ENCODE measurements around the gene HNMT.
"Not testable (repeated sequence)": the region's sequence is repeated elsewhere in the genome, so short reads cannot be mapped to it uniquely, and the experiment has no call there.

The HNMT gene

DNA sequence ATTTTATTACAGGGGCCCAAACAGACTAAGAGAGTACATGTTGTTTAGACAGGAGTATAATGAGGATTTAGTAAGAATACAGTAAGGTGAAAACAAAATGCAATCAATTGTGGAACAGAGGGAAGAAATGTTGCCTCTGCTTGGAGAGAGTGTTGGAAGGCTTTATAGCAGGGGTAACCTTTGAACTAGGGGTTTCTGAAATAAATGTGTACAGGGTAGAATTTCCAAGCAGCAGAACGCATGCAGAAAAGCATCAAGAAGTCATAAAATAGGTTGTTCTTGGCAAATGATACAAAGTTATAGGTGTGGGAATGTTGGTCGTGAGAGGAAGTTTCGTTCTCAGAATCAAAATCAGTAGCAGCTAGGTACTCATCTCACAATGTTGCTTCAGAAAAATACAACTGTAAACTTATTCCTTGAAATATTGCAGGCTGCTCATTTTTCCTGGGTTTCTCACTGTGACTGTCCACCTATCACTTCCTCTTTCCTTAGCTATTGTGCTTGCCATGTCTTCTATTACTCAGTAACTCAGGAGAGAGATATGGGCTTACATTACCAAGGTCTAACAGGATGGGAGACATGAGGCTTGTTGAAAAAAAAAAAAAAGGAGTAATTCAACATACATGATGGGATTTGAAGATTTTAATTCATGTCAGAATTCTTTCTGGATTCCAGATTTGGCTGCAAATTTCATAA, 17.1 kb upstream of the HNMT start:
- no peak for DNase-seq

DNA sequence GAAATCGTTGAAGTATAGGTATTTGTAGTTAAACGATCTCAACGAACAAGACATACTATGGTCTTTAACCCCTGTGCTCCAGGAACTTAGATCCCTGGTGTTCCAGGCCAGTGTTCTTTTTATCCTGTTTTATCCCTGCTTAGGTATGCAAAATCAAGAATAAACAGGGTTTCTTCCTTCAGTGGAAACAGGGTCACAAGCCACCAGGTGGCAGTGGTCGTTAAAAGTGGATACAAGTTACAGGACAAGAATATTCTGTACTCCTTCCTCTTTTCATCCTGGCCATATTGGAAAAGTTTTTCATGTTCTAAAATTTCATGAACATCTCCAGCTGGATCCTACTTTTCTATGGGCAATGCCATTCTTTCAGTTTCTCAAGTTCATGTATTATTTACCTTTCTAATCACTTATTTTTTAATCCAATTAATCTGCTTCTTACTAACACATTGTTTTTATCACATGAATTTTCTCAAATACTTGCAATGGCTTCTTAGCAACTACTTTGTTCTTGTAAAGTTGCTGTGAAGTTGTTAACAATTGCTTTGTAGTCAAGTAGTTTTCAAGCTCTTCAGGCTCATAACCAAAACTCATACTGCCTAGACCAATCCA, 16.4 kb upstream of the HNMT start:
- DNase-seq, result peak; percentile 35

DNA sequence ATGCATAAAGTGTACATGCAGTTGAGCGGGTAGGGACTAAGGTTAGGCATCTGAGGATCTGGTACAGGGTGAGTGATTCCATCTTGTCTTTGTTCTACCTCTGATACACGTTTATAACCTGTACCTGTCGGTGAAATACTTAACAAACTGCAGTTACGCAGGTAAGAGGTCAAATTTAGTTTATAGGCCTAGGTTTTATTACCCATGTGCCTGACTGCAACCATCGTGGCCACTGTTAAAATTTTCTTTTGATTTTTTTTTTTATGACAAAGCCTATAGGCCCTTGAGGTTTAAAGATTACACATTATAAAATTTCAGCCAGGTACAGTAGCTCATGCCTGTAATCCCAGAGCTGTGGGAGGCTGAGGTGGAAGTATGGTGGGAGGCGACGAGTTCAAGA, 15.4 kb upstream of the HNMT start:
- no peak for DNase-seq

DNA sequence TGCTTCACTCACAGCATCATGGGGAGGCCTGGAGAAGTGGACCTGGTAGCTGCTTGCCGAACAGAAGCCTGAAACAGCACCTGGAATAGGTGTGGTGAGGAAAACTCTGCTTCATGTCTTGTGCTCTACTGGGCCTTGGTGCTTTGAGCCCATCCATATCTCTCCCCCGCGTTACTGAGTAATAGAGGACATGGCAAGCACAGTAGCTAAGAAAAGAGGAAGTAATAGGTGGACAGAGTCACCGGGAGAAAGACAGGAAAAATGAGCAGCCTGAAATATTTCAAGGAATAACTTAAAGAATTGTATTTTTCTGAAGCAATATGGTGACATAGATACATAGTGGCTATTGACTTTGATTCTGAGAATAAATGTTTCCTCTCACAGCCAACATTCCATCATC, 14.0 kb upstream of the HNMT start:
- DNase-seq, result no peak

DNA sequence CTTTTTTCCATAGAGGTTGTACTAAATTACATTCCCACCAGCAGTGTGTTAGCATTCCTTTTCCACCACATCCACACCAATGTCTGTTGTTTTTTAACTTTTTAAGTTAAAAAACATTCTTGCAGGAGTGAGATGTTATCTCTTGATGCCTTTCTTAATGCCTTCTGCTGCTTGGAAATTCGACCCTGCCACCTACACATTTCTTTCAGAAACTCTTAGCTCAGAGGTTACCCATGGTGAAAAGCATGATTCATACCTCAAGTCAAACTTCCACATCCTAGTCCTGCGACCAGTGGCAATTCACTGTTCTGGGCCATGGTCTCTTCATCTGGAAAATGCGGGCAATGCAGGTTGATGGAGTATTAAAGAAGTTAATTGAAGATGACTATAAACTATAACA, 12.7 kb upstream of the HNMT start:
- no peak for DNase-seq

DNA sequence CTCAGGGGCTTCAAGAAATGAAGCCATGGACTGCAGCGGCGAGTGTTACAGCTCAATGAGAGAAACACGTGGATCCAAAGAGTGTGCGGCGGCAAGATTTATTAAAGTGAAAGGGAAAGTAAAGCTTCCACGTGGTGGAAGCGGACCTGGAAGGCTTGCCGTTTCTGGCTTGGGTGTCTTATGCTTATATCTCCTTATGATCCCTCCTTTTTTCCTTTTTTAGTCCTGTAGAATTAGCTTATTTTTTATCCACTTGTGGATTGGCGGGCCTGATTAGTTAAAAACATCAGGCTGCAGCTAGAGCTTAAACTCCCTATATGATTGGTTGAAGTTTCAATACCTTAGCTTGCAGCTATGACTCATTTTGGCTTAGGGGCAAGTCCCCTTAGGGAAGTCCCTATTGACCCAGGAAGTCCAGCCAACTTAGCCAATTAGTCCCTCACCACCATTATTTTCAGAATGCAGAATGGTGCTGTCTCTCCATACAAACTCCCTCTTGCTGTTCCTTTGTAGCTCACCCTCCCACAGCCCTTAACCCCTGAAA, 11.6 kb upstream of the HNMT start:
- no peak for DNase-seq

DNA sequence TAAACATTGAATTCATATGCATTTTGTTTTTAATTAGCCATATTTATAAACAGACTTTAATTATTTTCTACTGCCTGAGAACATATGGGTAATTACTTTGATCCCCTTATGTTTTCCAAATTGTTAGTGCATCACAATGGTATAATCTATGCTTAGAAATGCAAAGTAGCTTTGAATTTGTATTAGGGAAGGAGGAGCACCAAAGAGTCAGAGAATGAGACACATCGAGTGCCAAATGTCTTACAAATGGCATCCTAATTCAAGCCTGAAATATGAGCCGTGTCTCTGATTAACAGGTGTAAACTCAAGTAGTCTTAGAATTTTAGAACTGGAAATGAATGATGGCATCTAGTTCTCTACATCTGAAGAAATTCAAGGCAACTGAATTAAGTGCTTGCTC, 8.7 kb upstream of the HNMT start:
- DNase-seq, result no peak

DNA sequence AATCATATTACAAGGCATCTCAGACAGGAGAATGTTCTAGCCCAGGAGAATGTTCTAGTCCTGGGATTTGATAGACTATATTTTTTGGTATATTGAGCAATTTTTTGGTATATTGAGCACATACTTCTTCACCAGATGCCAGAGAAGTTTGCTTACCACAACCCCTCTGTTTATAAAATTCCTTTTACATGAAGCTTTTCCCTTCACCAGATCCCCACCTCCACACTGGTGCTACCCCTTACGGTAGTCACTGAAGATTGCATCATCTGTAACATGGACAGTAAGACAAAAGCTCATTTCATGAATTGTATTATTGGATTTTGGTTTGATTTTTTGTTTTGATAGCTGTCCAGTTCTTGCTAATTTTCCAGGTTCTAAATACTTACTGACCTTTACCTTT, 7.2 kb upstream of the HNMT start:
- DNase-seq, result no peak

DNA sequence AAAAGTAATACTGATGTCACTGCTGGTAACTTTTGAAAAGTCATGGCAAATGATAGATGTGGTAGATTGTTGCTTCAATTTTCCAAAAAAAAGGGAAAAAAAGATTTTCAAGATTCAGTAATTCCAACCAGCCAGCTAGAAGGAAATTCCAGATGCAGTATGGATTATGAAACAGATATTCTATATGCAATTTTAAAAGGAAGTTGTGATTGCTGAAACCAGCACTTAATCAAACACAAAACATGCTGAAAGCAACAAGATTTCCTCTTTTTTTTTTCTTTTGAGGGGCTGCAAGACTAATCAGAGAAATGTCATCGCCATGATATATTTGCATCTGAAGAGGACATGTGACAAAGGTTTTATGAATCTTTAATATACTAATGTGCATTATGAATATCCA, 5.1 kb upstream of the HNMT start:
- no peak for DNase-seq

DNA sequence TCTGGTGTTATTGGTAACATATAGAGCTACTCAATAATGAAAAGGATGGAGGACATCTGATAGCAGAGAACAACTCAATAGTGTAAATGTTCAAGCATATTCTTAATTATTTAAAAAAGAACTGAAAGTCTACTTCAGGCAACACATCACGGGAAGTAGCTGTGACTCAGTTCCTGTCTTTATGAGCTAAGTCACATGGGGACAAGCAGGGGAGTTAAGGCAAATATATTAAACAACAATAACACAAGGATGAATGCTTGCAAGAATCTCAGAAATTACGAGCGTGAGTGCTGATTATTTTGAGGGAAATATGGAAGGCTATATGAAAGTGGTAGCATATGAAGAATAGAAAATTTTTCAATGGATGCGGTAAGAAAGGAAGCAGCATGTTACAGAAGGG, 4.0 kb upstream of the HNMT start:
- DNase-seq, result no peak

DNA sequence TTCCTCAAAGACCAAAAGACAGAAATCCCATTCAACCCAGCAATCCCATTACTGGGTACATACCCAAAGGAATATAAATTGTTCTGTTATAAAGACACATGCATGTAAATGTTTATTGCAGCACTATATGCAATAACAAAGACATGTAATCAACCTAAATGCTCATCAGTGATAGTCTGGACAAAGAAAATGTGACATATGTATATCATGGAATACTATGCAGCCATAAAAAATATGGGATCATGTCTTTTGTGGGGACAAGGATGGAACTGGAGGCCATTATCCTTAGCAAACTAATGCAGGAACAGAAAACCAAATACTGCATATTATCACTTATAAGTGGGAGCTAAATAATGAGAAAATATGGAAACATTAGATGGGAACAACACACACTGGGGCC, 2.7 kb upstream of the HNMT start:
- no peak for DNase-seq

DNA sequence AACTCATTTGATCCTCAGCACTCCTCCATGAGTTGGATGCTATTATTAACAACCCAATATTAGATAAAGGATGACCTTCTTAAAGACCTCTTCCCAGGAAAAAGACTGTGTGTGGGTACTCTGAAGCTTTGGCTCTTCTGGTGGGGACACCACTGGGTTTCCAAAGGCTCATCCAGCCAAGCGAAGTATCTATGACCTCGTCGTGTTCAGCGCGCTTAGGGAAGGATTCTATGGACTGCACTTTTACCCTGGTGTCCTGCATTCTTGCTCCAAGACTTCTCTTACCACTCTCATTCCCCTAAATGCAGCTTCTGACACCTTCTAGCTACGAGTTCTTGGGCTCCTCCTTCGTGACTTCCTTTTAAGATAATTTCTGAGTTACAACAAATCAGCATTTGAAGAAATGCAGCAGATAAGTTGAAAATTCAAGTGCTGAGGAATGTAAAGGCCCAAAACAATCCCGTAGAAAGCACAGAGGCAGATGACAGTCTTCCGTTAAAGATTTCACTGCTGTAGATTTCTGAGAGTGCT, 673 bp upstream of the HNMT start:
- DNase-seq, result no peak

DNA sequence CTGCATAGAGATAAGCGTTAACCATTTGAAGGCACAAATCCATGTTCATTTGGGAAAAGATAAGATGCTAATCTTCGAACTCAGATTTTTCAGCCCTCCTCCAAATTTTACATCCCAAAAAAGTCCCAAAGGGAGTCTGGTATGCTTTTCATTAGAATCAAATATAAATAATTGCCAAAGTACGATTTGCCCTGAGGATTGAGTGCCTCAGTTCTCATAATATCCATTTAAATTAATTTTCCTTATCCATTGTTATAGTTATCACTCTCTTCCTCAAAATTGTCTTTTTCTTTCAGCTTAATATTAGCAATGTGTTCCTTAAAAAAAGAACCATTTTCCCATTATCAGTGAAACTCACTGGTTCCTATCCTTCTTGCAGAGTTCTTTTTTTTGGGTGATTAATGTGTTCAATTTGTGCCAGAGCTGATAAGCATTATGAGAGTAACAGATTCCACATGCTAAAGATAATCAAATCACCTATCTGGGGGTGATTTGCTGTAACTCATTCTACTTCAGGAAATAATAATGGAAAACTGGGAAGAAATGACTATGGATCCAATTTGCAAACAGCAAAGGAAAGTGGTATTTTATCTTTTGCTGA, 686 bp downstream of the HNMT start:
- DNase-seq, result no peak

DNA sequence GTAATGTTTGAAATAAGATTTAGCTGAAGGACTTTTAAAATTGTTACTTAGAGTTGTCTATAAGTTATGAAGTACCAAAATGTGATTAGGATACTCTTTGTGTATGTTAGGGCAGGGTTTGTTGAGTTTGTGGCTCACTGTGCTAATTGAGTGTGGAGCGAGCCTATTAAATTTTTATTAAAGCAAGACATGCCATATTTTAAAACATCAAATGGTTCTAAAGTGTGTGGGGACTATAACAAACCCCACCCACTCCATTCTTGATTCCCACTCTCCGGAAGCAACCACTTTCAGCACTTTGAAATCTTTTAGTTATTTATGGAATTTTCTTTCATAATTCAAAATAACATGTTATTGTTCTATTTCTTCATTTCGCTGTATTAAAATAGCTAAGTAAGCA, 1.8 kb downstream of the HNMT start:
- no peak for DNase-seq

DNA sequence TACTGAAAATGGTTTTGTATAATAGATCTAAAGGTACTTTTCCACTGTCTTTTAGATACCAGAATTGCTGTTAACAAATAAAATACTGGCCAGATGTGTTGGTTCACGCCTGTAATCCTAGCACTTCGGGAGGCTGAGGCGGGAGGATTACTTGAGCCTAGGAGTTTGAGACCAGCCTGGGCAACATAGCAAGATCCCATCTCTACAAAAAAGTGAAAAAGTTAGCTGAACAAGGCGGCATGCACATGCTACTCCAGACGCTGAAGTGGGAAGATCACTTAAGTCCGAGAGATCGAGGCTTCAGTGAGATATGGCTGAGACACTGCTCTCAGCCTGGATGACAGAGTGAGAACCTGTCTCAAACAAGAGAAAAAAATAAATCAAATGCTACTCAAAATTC, 2.8 kb downstream of the HNMT start:
- no peak for DNase-seq

DNA sequence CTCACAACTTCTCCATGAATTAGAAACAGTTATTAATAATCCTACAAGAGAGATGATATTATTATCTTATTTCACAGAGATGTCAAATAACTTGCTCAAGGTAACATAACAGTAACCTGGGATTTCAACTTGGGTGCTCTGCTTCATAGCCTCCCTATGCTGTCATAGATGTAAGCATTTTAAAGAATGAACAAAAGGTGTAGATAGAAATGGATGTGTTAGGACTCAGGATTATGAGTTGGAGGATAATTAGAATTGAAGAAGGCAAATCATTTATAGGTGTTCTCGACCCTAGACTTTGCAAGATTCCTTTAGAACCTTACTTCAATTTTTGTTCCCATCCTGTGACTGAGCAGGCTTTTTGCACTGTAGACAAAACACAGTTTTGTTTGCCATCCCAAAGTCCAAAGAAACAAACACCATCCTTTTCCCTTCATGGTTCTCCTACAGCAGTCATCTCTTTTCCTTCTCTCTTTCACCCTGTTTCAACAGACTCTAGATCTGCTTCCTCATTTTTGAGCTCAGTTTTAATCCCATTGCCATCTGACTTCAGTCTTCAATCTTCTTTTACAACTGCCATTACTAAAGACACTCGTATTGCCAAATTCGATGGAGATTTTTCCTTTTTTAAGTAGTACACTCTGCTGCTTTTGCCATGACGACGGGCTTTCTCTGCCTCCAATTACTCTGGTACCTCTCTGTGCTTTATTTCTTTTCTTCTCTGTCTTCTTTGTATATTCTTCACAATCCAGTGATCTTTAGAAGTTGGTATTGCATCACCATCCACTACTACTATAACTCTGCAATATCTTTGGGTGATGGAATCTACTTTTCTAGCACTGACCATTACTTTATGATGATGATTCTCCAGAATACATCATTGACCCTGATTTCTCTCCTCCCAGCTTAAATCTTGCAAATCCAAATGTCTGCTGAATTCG, 4.5 kb downstream of the HNMT start:
- no peak for DNase-seq

DNA sequence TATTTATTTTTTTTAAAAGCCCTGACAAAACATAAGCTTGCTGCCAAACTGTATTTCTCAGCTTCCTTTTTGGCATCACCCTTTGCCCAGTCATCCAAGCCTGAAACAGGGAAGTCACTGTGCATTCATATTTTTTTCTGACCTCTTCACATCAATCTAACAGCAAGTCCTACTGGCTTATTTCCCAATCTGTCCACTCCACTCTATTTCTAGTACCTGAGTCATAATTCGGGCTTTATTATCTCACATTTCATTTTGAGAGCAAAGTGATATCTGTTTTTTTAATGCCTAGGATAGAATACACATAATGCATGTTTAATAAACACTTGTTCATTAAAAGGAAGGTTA, 5.1 kb downstream of the HNMT start:
- peak; percentile 75 for DNase-seq

DNA sequence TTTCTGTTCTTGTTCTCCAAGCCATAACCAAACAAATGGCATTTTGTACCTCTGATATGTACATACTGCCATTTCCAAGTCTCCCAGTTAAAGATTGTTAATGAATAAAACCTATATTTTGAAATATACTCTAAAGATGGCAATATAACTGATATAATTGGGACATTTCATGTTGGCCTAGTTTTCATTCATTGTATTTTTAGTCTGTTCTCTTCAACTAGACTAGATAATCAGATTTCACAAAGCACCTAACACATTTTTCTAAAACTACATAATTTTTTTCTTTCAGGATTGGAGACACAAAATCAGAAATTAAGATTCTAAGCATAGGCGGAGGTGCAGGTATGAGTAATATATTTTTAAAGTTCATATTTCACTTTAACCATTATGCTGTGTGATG, 5.6 kb downstream of the HNMT start:
- no peak for DNase-seq

DNA sequence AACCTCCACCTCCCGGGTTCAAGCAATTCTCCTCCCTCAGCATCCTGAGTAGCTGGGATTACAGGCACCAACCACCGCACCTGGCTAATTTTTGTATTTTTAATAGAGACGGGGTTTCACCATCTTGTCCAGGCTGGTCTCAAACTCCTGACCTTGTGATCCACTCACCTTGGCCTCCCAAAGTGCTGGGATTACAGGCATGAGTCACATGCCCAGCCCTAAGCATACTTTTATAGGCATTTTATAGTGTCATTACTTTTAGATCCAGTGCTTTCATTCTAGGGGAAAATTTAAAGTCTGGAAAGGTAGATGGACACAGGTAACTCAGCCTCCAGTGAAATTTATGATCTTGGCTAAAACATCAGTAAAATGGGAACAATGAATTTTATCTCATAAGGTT, 7.0 kb downstream of the HNMT start:
- not testable (repeated sequence) for DNase-seq

DNA sequence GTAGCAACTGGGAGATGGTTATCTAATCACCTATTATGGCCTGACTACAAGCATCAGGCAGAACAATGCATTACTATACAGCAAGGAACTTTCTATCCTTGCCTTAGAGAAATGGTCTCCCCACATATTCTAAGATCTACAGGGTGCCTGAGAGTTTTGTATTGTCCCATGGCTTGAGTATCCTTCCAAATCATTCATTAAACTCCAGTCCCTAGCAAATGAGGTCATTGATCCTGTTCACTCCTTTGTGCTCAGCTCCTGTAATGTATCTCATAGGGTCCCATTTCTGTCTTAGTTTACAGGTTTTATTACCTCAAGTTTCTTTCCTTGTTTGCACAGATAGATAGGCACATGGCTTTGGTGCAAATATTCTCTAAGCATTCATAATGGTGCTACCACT, 9.0 kb downstream of the HNMT start:
- no peak for DNase-seq

DNA sequence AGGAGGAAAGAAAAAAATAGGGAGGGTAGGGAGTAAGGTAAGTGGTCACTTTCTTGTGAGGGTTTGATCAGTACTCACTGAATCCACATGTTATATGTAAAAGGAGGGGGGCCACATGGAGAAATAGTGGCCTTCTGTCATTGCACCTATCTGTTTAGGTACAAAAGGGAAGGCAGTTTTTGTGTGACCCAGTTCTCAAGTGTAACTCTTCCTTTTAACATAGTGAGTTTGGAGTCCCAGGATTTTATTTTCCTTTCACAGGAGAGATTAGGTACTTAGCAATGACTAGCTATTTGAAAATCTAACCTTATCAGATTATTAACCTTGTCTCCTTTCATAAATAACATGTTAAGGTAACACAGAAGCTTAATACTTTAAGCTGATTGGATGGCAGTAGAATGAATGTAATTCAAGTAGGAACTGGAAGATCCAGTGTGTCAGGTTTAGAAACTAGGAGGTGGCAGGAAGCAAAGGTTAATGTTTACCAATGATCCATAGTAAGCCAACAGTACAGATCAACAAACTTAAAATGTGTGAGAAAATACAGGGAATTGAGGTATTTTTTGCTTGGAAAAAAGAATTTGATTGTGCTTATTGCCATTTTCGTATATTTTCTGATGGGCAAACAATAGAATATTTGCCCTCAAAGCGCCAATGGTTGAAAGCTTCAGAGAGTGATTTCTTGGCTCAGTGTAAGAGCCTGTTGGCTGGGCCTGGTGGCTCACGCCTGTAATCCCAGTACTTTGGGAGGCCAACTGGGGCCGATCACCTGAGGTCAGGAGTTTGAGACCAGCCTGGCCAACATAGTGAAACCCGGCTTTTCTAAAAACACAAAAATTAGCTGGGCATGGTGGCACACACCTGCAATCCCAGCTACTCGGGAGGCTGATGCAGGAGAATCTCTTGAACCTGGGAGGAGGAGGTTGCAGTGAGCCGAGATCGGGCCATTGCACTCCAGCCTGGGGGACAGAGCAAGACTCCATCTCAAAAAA, 11.3 kb downstream of the HNMT start:
- no peak for DNase-seq

DNA sequence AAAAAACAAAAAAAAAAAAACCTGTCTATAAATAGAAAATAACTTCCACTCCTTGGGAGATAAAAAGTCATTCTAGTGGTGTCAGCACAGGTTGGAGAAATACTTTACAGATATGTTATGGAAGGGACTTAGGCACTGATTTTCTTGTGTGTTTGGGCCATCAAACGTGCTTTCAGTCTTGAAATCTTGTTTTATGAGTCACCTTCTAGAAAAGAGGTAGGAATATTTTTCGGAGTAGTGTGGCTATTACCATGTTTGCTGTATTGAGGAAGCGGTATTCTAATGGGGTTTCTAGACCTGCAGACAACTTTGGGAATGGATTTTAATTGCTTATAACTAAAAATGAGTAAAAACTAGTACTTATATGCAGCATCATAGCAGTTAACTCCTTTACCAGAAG, 12.0 kb downstream of the HNMT start:
- DNase-seq, result no peak
